ENCODE data around the gene LY6G6D.

- TF ChIP-seq CTCF (IDR thresholded peaks at IDR 0.05) (no peak), EP300 (IDR thresholded peaks at IDR 0.05; ENCODE audit: low read depth) (no peak), POLR2A (IDR thresholded peaks at IDR 0.05) (no peak)
These were observed 9.0 kb downstream of the LY6G6D start for GRCh38 chr6:31723980-31724691.

Measured in transverse colon (tissue), 3 donors.